Endothelial cell of umbilical vein (primary cell): ENCODE data around the gene PLXNA4. TPM values are rescaled to one million over a fixed set of nuclear protein-coding genes. Genes with fewer than 3 reads are reported as not detected.

Experiments used
- BruUV-seq: library from RNA; stranded (reverse); fragments of 400-500 nt; replicated peaks from 2 replicates; lab custom pipeline; 2021; lab: Mats Ljungman, UMichigan
- CTCF ChIA-PET: fragments of 300-600, 350-600 bp; sonication (Branson Sonifier 250); formaldehyde crosslinking; loops from one replicate; lab custom pipeline; 2021; ENCODE audit warnings: antibody characterized with exemption, inconsistent platforms; lab: Charles Lee
- POLR2A ChIA-PET: fragments of 300-600, 350-600 bp; sonication (Branson Sonifier 250); formaldehyde crosslinking; loops from one replicate; lab custom pipeline; 2021; ENCODE audit warnings: antibody characterized with exemption, inconsistent platforms; lab: Charles Lee
- DNase-seq: peaks from one replicate; pipeline ENCODE4 v3.0.0-alpha.2; 2011; ENCODE audit warnings: low read depth, low spot score
- FAIRE-seq: peaks from 2 replicates; lab custom pipeline; 2011; peaks lifted over from hg19 to GRCh38; lab: Jason Lieb, UNC
- H2AFZ ChIP-seq: 2 replicates; pipeline ENCODE4 v1.6.0; 2012; ENCODE audit warnings: low read depth, low read length, control low read depth, inconsistent platforms
- H3K27ac ChIP-seq: 2 replicates; pipeline ENCODE4 v1.5.1; 2011; ENCODE audit warnings: low read depth, mild to moderate bottlenecking, control low read depth, low read length, moderate library complexity; ENCODE audit not compliant: insufficient read depth
- H3K27me3 ChIP-seq, 2 experiments: 2 replicates each; pipeline versions ENCODE4 v1.6.0 to v1.6.1; 2011; ENCODE audit warnings: low read length in 2 of 2, mixed read lengths in 1 of 2; ENCODE audit not compliant: control insufficient read depth in 2 of 2, insufficient read depth in 2 of 2
- H3K36me3 ChIP-seq, 2 experiments: 2 replicates in 1 of 2; 3 replicates in 1 of 2; pipeline ENCODE4 v1.5.1; 2011; ENCODE audit warnings: low read length in 2 of 2, mild to moderate bottlenecking in 1 of 2, moderate library complexity in 1 of 2; ENCODE audit not compliant: control insufficient read depth in 2 of 2, insufficient read depth in 2 of 2; ENCODE audit errors: extremely low read depth in 1 of 2
- H3K4me1 ChIP-seq: 3 replicates; pipeline ENCODE4 v1.5.1; 2011; ENCODE audit warnings: mild to moderate bottlenecking, low read length; ENCODE audit not compliant: control insufficient read depth, insufficient read depth; ENCODE audit errors: extremely low read depth
- H3K4me2 ChIP-seq: 2 replicates; pipeline ENCODE4 v1.6.1; 2011; ENCODE audit warnings: low read length, control low read depth, mixed read lengths; ENCODE audit not compliant: insufficient read depth
- H3K4me3 ChIP-seq, 3 experiments: fragments of 200-600 bp in 1 of 3; sonication (generic), shearing (Covaris generic) in 1 of 3; replicated peaks in 1 of 3; 2 replicates each; pipeline ENCODE4 v1.5.1; 2011 to 2016; ENCODE audit warnings: control low read depth in 3 of 3, low read length in 3 of 3, mild to moderate bottlenecking in 2 of 3, inconsistent platforms in 1 of 3, low read depth in 1 of 3, moderate library complexity in 1 of 3; ENCODE audit not compliant: insufficient read depth in 1 of 3
- H3K79me2 ChIP-seq: 2 replicates; pipeline ENCODE4 v1.6.0; 2012; ENCODE audit warnings: low read length, inconsistent platforms; ENCODE audit not compliant: control insufficient read depth, insufficient read depth
- H3K9ac ChIP-seq: replicated peaks from 2 replicates; pipeline ENCODE3; 2011; ENCODE audit warnings: low read length, control low read depth; ENCODE audit not compliant: insufficient read depth; ENCODE audit errors: extremely low read depth
- H3K9me1 ChIP-seq: replicated peaks from 3 replicates; pipeline ENCODE4 v1.6.0; 2011; ENCODE audit warnings: mild to moderate bottlenecking, low read length; ENCODE audit not compliant: control insufficient read depth, insufficient read depth; ENCODE audit errors: extremely low read depth
- H3K9me3 ChIP-seq: replicated peaks from 2 replicates; pipeline ENCODE4 v1.5.1; 2012; ENCODE audit warnings: low read length, inconsistent platforms; ENCODE audit not compliant: control insufficient read depth, insufficient read depth
- H4K20me1 ChIP-seq: replicated peaks from 2 replicates; pipeline ENCODE3; 2011; ENCODE audit warnings: mild to moderate bottlenecking, low read length; ENCODE audit not compliant: control insufficient read depth, insufficient read depth; ENCODE audit errors: extremely low read depth
- EZH2 ChIP-seq: IDR thresholded peaks from 2 replicates; pipeline ENCODE4 v1.6.1; 2012; ENCODE audit warnings: borderline replicate concordance, low read depth, mild to moderate bottlenecking, moderate library complexity, low read length, inconsistent platforms; ENCODE audit not compliant: severe bottlenecking
- FOS ChIP-seq: IDR thresholded peaks from 2 replicates; pipeline ENCODE4 v1.6.1; 2011; ENCODE audit warnings: mild to moderate bottlenecking, low read length, moderate library complexity, borderline replicate concordance; ENCODE audit not compliant: insufficient read depth
- GATA2 ChIP-seq: IDR thresholded peaks from 2 replicates; pipeline ENCODE4 v1.7.0; 2011; ENCODE audit warnings: low read depth, mild to moderate bottlenecking, moderate library complexity, mixed read lengths, low read length; ENCODE audit not compliant: insufficient read length, insufficient read depth
- JUN ChIP-seq: IDR thresholded peaks from 2 replicates; pipeline ENCODE4 v1.6.1; 2011; ENCODE audit warnings: borderline replicate concordance, low read depth; ENCODE audit not compliant: insufficient read length, insufficient read depth
- MYC ChIP-seq: IDR thresholded peaks from one replicate; pipeline ENCODE4 v1.6.1; 2011; ENCODE audit warnings: mild to moderate bottlenecking, low read depth, low read length
- POLR2A ChIP-seq: IDR thresholded peaks from 2 replicates; pipeline ENCODE4 v1.6.1; 2012; ENCODE audit warnings: low read depth, mild to moderate bottlenecking, control low read depth, low read length
- POLR2AphosphoS5 ChIP-seq: IDR thresholded peaks from 2 replicates; pipeline ENCODE4 v1.6.1; 2012; ENCODE audit warnings: low read depth, mild to moderate bottlenecking, control low read depth, low read length, moderate library complexity; ENCODE audit not compliant: insufficient read depth
- dilution Hi-C: fragments of 300-500 bp; cut with MboI; formaldehyde crosslinking; loops from one replicate; pipeline ENCODE4 v1.15.0; 2019; ENCODE audit warnings: low sequenced_read_pairs; ENCODE audit not compliant: extremely low pct_ligation_motif_present
- intact Hi-C: fragments of 100-400 bp; cut with micrococcal nuclease; formaldehyde crosslinking; loops from one replicate; pipeline ENCODE4 v1.10.0; 2022
- polyA plus RNA-seq, 4 experiments: library from polyadenylated mRNA; depleted of rRNA in 3 of 4; stranded (reverse) in 3 of 4; unstranded in 1 of 4; fragments of >200 nt; gene quantifications; 2 replicates each; pipeline versions ENCODE4 v1.2.1 to v1.2.3, GENCODE V29; 2011 to 2012; ENCODE audit warnings: missing spikeins in 1 of 4
- total RNA-seq: library from RNA; stranded (reverse); gene quantifications from 2 replicates; pipeline ENCODE4 v1.2.3, GENCODE V29; 2021
- TF ChIP-seq, protein P1 (sequence below): IDR thresholded peaks from 2 replicates; pipeline ENCODE4 v1.6.1; 2011; ENCODE audit not compliant: insufficient read depth, insufficient read length
- TF ChIP-seq, protein P2 (sequence below), 2 donors: IDR thresholded peaks; 1 replicate in 1 of 2; 2 replicates in 1 of 2; pipeline ENCODE4 v1.5.1; 2011; ENCODE audit warnings: low read length in 2 of 2, mild to moderate bottlenecking in 2 of 2, moderate library complexity in 2 of 2, control low read depth in 1 of 2, inconsistent platforms in 1 of 2, low read depth in 1 of 2; ENCODE audit not compliant: insufficient read depth in 1 of 2; ENCODE audit errors: extremely low read depth in 1 of 2

The PLXNA4 gene
- total and polyA plus RNA-seq, 2 donors (not counting 3 experiments of a cell fraction or from before 2014, with no cell fraction given): 12.1 to 20.4 TPM

DNA sequence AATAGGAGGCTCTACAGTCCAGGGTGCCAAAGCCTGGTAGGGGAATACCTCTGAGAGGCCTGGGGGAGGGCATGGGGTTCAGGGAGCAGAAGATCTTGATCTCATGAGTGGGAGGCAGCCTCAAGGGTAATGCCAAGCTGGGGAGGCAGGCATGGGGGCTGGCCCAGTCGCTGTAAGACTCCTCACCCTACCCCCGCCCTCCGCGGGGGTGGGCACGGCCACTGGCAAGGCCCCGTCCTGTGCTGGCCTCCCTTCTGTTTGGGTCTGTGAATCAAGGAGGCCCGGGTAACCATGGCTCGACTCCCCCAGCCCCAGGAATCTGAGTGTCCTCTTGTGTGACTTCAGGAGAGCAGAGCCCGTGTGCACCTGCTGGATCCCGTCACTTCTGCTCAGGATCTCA, 473.9 kb downstream of the PLXNA4 start:
- H3K4me1 ChIP-seq: no peaks in the 10 kb centered on the region
- H3K4me3 ChIP-seq: no peak overlapping the region
- H3K27me3 ChIP-seq: peaks cover 5 to 7% of the 10 kb centered on the region in 2 experiments
- no peaks in the 10 kb centered on the region for H4K20me1 ChIP-seq
- TF ChIP-seq, protein P1, sequence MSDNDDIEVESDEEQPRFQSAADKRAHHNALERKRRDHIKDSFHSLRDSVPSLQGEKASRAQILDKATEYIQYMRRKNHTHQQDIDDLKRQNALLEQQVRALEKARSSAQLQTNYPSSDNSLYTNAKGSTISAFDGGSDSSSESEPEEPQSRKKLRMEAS: no peak
- TF ChIP-seq POLR2AphosphoS5: no peak
- TF ChIP-seq, protein P2, sequence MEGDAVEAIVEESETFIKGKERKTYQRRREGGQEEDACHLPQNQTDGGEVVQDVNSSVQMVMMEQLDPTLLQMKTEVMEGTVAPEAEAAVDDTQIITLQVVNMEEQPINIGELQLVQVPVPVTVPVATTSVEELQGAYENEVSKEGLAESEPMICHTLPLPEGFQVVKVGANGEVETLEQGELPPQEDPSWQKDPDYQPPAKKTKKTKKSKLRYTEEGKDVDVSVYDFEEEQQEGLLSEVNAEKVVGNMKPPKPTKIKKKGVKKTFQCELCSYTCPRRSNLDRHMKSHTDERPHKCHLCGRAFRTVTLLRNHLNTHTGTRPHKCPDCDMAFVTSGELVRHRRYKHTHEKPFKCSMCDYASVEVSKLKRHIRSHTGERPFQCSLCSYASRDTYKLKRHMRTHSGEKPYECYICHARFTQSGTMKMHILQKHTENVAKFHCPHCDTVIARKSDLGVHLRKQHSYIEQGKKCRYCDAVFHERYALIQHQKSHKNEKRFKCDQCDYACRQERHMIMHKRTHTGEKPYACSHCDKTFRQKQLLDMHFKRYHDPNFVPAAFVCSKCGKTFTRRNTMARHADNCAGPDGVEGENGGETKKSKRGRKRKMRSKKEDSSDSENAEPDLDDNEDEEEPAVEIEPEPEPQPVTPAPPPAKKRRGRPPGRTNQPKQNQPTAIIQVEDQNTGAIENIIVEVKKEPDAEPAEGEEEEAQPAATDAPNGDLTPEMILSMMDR (IDR thresholded peaks at IDR 0.05; ENCODE audit: extremely low read depth in 1 of 2, insufficient read depth in 1 of 2, low read depth in 1 of 2, low read length in 2 of 2): no peak
- no peak for TF ChIP-seq EZH2
- TF ChIP-seq JUN: no peak
- TF ChIP-seq POLR2A: no peak
- TF ChIP-seq FOS: no peak
- no peak for TF ChIP-seq MYC
- TF ChIP-seq GATA2: no peak
- no peak overlapping the region for H3K27ac ChIP-seq
- POLR2A ChIA-PET: no interaction called here
- no peaks in the 10 kb centered on the region for H3K9me3 ChIP-seq
- CTCF ChIA-PET: interaction anchor here (1.0 kb wide), 1 partner anchor 12 kb away, joined by 3 read pairs; no protein-coding TSS in a partner anchor
- H3K4me2 ChIP-seq: no peak overlapping the region
- no peaks in the 10 kb centered on the region for H3K9me1 ChIP-seq
- H2AFZ ChIP-seq: no peak overlapping the region
- intact Hi-C loops: no loop called here
- no peaks in the 10 kb centered on the region for H3K36me3 ChIP-seq
- dilution Hi-C loops: no loop called here
- H3K9ac ChIP-seq: no peak overlapping the region
- no peaks in the 10 kb centered on the region for H3K79me2 ChIP-seq
- no peak for FAIRE-seq
- no TSS peak for BruUV-seq
- no peak for DNase-seq
